Dendritic cell treated with granulocyte-macrophage colony-stimulating factor and Interleukin-4, amounts not matched to agents 40 ng/mL and 50 ng/mL, for 4 days (primary cell): ENCODE results near the gene KREMEN2.

Experiments
- H3K27ac Mint-ChIP-seq: one replicate; pipeline ENCODE4 v1.8.0; 2022; ENCODE audit warnings: mild to moderate bottlenecking, mixed read lengths
- H3K27me3 Mint-ChIP-seq: one replicate; pipeline ENCODE4 v1.8.0; 2022; ENCODE audit warnings: mild to moderate bottlenecking, mixed read lengths
- H3K36me3 Mint-ChIP-seq: one replicate; pipeline ENCODE4 v1.8.0; 2022; ENCODE audit warnings: low read depth, mixed read lengths
- H3K4me1 Mint-ChIP-seq: one replicate; pipeline ENCODE4 v1.8.0; 2022; ENCODE audit warnings: low read depth, mixed read lengths
- H3K4me3 Mint-ChIP-seq: one replicate; pipeline ENCODE4 v1.8.0; 2022; ENCODE audit warnings: mild to moderate bottlenecking, moderate library complexity, mixed read lengths
- H3K9me3 Mint-ChIP-seq: one replicate; pipeline ENCODE4 v1.8.0; 2022; ENCODE audit warnings: mixed read lengths
- intact Hi-C: fragments of 100-400 bp; cut with micrococcal nuclease; formaldehyde crosslinking; loops from one replicate; pipeline ENCODE4 v1.15.0; 2022

Gene KREMEN2

GRCh38 chr16:2973605-2974318 is 9.7 kb downstream of the KREMEN2 start:
- Mint-ChIP-seq H3K4me1 (peaks cover 24% of the 10 kb centered on the region), H3K9me3 (no peaks in the 10 kb centered on the region), H3K4me3 (no peak overlapping the region), H3K27me3 (no peaks in the 10 kb centered on the region), H3K27ac (no peak overlapping the region), H3K36me3 (peaks cover 53% of the 10 kb centered on the region)
- intact Hi-C loops: no loop called here

- H3K27me3 Mint-ChIP-seq: no peaks in the 10 kb centered on the region
- H3K4me3 Mint-ChIP-seq: no peak overlapping the region
- no peak overlapping the region for H3K27ac Mint-ChIP-seq
- intact Hi-C loops: no loop called here
- H3K4me1 Mint-ChIP-seq: peaks cover 27% of the 10 kb centered on the region
- H3K9me3 Mint-ChIP-seq: no peaks in the 10 kb centered on the region
- peaks cover 53% of the 10 kb centered on the region for H3K36me3 Mint-ChIP-seq
Observed at GRCh38 chr16:2974319-2975056, 10.4 kb downstream of the KREMEN2 start.

- no peaks in the 10 kb centered on the region for H3K9me3 Mint-ChIP-seq
- no peaks in the 10 kb centered on the region for H3K27me3 Mint-ChIP-seq
- peaks cover 30% of the 10 kb centered on the region for H3K4me1 Mint-ChIP-seq
- H3K27ac Mint-ChIP-seq: no peak overlapping the region
- no peak overlapping the region for H3K4me3 Mint-ChIP-seq
- intact Hi-C loops: no loop called here
- H3K36me3 Mint-ChIP-seq: peaks cover 47% of the 10 kb centered on the region
Observed at GRCh38 chr16:2975161-2975795, 11.2 kb downstream of the KREMEN2 start.

GRCh38 chr16:2976201-2976600 is 12.1 kb downstream of the KREMEN2 start:
- intact Hi-C loops: no loop called here
- no peak overlapping the region for H3K27ac Mint-ChIP-seq
- H3K4me1 Mint-ChIP-seq: peaks cover 21% of the 10 kb centered on the region
- H3K27me3 Mint-ChIP-seq: no peaks in the 10 kb centered on the region
- peaks cover 39% of the 10 kb centered on the region for H3K36me3 Mint-ChIP-seq
- H3K4me3 Mint-ChIP-seq: no peak overlapping the region
- no peaks in the 10 kb centered on the region for H3K9me3 Mint-ChIP-seq

- Mint-ChIP-seq H3K27me3 (no peaks in the 10 kb centered on the region), H3K27ac (no peak overlapping the region), H3K36me3 (peaks cover 34% of the 10 kb centered on the region), H3K4me1 (peaks cover 18% of the 10 kb centered on the region), H3K4me3 (no peak overlapping the region), H3K9me3 (no peaks in the 10 kb centered on the region)
- intact Hi-C loops: no loop called here
Observed at GRCh38 chr16:2976673-2977072, 12.6 kb downstream of the KREMEN2 start.

- Mint-ChIP-seq H3K4me1 (peaks cover 14% of the 10 kb centered on the region), H3K27ac (no peak overlapping the region), H3K4me3 (no peak overlapping the region), H3K36me3 (peaks cover 27% of the 10 kb centered on the region), H3K9me3 (no peaks in the 10 kb centered on the region), H3K27me3 (peaks cover 5% of the 10 kb centered on the region)
- intact Hi-C loops: no loop called here
Observed at GRCh38 chr16:2977440-2977839, 13.4 kb downstream of the KREMEN2 start.

GRCh38 chr16:2979669-2980226 is 15.7 kb downstream of the KREMEN2 start:
- Mint-ChIP-seq H3K36me3 (peaks cover 3% of the 10 kb centered on the region), H3K9me3 (no peaks in the 10 kb centered on the region), H3K27me3 (peaks cover 8% of the 10 kb centered on the region), H3K27ac (peak overlapping the region; percentile 91), H3K4me3 (peak overlapping the region; percentile 80), H3K4me1 (peaks cover 22% of the 10 kb centered on the region)
- intact Hi-C loops: no loop called here

GRCh38 chr16:2980227-2981176 is 16.4 kb downstream of the KREMEN2 start, which contains the start of gene PKMYT1:
TSS of gene PKMYT1 (minus strand) at chr16:2980446. CDS start at chr16:2979657, 789 bp downstream.
- Mint-ChIP-seq H3K27me3 (peaks cover 8% of the 10 kb centered on the region), H3K27ac (peak within 1 kb of the TSS; percentile 91), H3K4me1 (peaks cover 22% of the 10 kb centered on the region), H3K4me3 (peak within 1 kb of the TSS; percentile 80), H3K9me3 (no peaks in the 10 kb centered on the region), H3K36me3 (no peaks in the 10 kb centered on the region)
- intact Hi-C loops: no loop called here

- peak overlapping the region; percentile 91 for H3K27ac Mint-ChIP-seq
- intact Hi-C loops: no loop called here
- H3K9me3 Mint-ChIP-seq: no peaks in the 10 kb centered on the region
- H3K4me1 Mint-ChIP-seq: peaks cover 22% of the 10 kb centered on the region
- H3K27me3 Mint-ChIP-seq: peaks cover 9% of the 10 kb centered on the region
- H3K4me3 Mint-ChIP-seq: peak overlapping the region; percentile 80
- no peaks in the 10 kb centered on the region for H3K36me3 Mint-ChIP-seq
Observed at GRCh38 chr16:2981177-2981898, 17.3 kb downstream of the KREMEN2 start.

GRCh38 chr16:2981899-2982250 is 17.8 kb downstream of the KREMEN2 start:
- intact Hi-C loops: no loop called here
- Mint-ChIP-seq H3K4me1 (peaks cover 22% of the 10 kb centered on the region), H3K27me3 (peaks cover 14% of the 10 kb centered on the region), H3K36me3 (no peaks in the 10 kb centered on the region), H3K9me3 (no peaks in the 10 kb centered on the region), H3K27ac (peak overlapping the region; percentile 91), H3K4me3 (peak overlapping the region; percentile 50)

- intact Hi-C loops: no loop called here
- Mint-ChIP-seq H3K4me1 (peaks cover 22% of the 10 kb centered on the region), H3K27me3 (peaks cover 17% of the 10 kb centered on the region), H3K36me3 (no peaks in the 10 kb centered on the region), H3K9me3 (no peaks in the 10 kb centered on the region), H3K27ac (peak overlapping the region; percentile 91), H3K4me3 (no peak overlapping the region)
Observed at GRCh38 chr16:2982402-2982801, 18.3 kb downstream of the KREMEN2 start.

GRCh38 chr16:2983706-2984136 is 19.6 kb downstream of the KREMEN2 start:
- peak overlapping the region; percentile 49 for H3K4me3 Mint-ChIP-seq
- no peaks in the 10 kb centered on the region for H3K9me3 Mint-ChIP-seq
- peak overlapping the region; percentile 49 for H3K27ac Mint-ChIP-seq
- peaks cover 26% of the 10 kb centered on the region for H3K27me3 Mint-ChIP-seq
- H3K4me1 Mint-ChIP-seq: peaks cover 22% of the 10 kb centered on the region
- intact Hi-C loops: no loop called here
- H3K36me3 Mint-ChIP-seq: no peaks in the 10 kb centered on the region

- Mint-ChIP-seq H3K4me1 (peaks cover 13% of the 10 kb centered on the region), H3K4me3 (no peak overlapping the region), H3K36me3 (no peaks in the 10 kb centered on the region)
Observed at GRCh38 chr16:2985462-2985861, 21.4 kb downstream of the KREMEN2 start.

More at GRCh38 chr16:2985462-2985861, 21.4 kb downstream of the KREMEN2 start:
- intact Hi-C loops: no loop called here
- no peak overlapping the region for H3K27ac Mint-ChIP-seq
- peaks cover 40% of the 10 kb centered on the region for H3K27me3 Mint-ChIP-seq
- H3K9me3 Mint-ChIP-seq: no peaks in the 10 kb centered on the region
